ENCODE results near the gene MYO1B.

The MYO1B gene

GRCh38 chr2:191474464-191474863 is 229.3 kb downstream of the MYO1B start:
- no peak for FAIRE-seq
